HL-60 (cell line): ENCODE results near the gene ADGRE1.

ENCODE experiments used
- DNase-seq, 2 experiments: peaks; one replicate each; pipeline ENCODE4 v3.0.0-alpha.2; 2010 to 2020; ENCODE audit warnings: low read depth in 1 of 2, low spot score in 1 of 2
- H3K27ac ChIP-seq: fragments of 250-450 bp; sonication (Bioruptor Pico); replicated peaks from 2 replicates; pipeline ENCODE4 v1.5.1; 2020; ENCODE audit warnings: mild to moderate bottlenecking, moderate library complexity
- H3K27me3 ChIP-seq: fragments of 250-450 bp; sonication (Bioruptor Pico); 2 replicates; pipeline ENCODE4 v1.5.1; 2021; ENCODE audit warnings: mild to moderate bottlenecking, moderate library complexity; ENCODE audit not compliant: insufficient read depth, poor library complexity, severe bottlenecking
- H3K4me3 ChIP-seq: replicated peaks from 2 replicates; pipeline ENCODE4 v1.5.1; 2011; ENCODE audit warnings: mild to moderate bottlenecking, control low read depth, low read length; ENCODE audit not compliant: insufficient read depth
- GABPA ChIP-seq: IDR thresholded peaks from 2 replicates; pipeline ENCODE4 v1.6.1; 2012; ENCODE audit warnings: low read depth
- POLR2AphosphoS5 ChIP-seq: IDR thresholded peaks from 2 replicates; pipeline ENCODE4 v1.6.1; 2012; ENCODE audit warnings: low read depth
- SPI1 ChIP-seq: IDR thresholded peaks from 2 replicates; pipeline ENCODE4 v1.6.1; 2012; ENCODE audit warnings: low read depth, mild to moderate bottlenecking, borderline replicate concordance
- TF ChIP-seq, protein P1 (sequence below): IDR thresholded peaks from one replicate; pipeline ENCODE4 v1.5.1; 2011; ENCODE audit warnings: low read length, control low read depth, inconsistent platforms; ENCODE audit not compliant: insufficient read depth
- TF ChIP-seq, protein P2 (sequence below): IDR thresholded peaks from 2 replicates; pipeline ENCODE4 v1.6.1; 2012; ENCODE audit warnings: low read depth; ENCODE audit not compliant: insufficient replicate concordance

Gene ADGRE1

DNA sequence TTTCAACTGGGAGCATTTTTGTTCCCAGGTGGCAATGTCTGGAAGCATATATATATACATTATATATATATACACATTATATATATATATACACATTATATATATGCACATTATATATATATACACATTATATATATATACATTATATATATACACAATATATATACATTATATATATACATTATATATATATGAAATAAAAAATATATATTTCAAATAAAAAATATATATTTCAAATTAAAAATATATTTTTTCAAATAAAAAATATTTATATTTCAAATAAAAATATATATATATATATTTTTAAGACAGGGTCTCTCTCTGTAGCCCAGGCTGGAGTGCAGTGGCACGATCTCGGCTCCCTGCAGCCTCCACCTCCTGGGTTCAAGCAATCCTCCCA lies 61.5 kb downstream of the ADGRE1 start:
- TF ChIP-seq GABPA (no peak), POLR2AphosphoS5 (no peak), SPI1 (no peak)
- TF ChIP-seq, protein P1, sequence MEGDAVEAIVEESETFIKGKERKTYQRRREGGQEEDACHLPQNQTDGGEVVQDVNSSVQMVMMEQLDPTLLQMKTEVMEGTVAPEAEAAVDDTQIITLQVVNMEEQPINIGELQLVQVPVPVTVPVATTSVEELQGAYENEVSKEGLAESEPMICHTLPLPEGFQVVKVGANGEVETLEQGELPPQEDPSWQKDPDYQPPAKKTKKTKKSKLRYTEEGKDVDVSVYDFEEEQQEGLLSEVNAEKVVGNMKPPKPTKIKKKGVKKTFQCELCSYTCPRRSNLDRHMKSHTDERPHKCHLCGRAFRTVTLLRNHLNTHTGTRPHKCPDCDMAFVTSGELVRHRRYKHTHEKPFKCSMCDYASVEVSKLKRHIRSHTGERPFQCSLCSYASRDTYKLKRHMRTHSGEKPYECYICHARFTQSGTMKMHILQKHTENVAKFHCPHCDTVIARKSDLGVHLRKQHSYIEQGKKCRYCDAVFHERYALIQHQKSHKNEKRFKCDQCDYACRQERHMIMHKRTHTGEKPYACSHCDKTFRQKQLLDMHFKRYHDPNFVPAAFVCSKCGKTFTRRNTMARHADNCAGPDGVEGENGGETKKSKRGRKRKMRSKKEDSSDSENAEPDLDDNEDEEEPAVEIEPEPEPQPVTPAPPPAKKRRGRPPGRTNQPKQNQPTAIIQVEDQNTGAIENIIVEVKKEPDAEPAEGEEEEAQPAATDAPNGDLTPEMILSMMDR: no peak
- TF ChIP-seq, protein P2, sequence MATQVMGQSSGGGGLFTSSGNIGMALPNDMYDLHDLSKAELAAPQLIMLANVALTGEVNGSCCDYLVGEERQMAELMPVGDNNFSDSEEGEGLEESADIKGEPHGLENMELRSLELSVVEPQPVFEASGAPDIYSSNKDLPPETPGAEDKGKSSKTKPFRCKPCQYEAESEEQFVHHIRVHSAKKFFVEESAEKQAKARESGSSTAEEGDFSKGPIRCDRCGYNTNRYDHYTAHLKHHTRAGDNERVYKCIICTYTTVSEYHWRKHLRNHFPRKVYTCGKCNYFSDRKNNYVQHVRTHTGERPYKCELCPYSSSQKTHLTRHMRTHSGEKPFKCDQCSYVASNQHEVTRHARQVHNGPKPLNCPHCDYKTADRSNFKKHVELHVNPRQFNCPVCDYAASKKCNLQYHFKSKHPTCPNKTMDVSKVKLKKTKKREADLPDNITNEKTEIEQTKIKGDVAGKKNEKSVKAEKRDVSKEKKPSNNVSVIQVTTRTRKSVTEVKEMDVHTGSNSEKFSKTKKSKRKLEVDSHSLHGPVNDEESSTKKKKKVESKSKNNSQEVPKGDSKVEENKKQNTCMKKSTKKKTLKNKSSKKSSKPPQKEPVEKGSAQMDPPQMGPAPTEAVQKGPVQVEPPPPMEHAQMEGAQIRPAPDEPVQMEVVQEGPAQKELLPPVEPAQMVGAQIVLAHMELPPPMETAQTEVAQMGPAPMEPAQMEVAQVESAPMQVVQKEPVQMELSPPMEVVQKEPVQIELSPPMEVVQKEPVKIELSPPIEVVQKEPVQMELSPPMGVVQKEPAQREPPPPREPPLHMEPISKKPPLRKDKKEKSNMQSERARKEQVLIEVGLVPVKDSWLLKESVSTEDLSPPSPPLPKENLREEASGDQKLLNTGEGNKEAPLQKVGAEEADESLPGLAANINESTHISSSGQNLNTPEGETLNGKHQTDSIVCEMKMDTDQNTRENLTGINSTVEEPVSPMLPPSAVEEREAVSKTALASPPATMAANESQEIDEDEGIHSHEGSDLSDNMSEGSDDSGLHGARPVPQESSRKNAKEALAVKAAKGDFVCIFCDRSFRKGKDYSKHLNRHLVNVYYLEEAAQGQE: no peak
- no peak for DNase-seq
- no peak overlapping the region for H3K27ac ChIP-seq
- H3K27me3 ChIP-seq: no peaks in the 10 kb centered on the region
- no peak overlapping the region for H3K4me3 ChIP-seq

DNA sequence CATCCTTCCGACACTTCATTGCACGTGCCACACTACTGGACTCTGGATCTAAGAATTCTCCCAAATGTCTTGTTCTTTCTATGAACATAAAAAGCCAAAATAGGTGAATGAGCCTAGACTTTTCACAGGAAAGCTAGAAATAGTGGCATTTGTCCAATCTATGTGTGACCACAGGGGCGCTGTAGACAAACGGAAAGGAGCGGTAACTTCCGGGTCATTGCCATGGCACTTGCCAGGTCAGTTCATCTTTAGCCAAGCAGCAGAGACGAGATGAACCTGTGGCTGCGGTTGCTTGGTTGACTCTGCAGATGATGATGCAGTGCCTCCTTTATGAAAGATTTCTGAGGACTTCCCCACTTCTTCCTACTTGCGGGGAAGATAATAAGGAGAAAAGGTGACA lies 65.6 kb downstream of the ADGRE1 start:
- DNase-seq: no peak
- TF ChIP-seq, protein P1: no peak
- TF ChIP-seq POLR2AphosphoS5 (no peak), GABPA (0 out of 2 replicates have a peak, but pooled peaks have one; percentile 23)
- TF ChIP-seq, protein P2: no peak

DNA sequence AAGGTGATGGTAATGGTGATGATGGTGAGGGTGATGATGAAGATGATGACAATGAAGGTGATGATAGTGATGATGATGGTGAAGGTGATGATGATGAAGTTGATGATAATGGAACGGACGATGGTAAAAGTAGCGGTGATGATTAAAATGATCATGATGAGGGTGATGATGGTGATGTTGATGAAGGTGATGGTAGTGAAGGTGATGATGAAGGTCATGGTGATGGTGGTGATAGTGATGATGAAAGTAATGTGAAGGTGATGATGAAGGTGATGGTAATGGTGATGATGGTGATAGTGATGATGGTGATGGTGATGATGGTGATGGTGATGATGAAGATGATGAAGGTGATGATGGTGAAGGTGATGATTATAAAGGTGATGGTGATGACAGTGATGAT lies 67.7 kb downstream of the ADGRE1 start:
- Histone ChIP-seq H3K27me3 (no peaks in the 10 kb centered on the region), H3K27ac (no peak overlapping the region), H3K4me3 (no peak overlapping the region)
- no peak for DNase-seq
- TF ChIP-seq, protein P2: no peak
- TF ChIP-seq GABPA: no peak
- no peak for TF ChIP-seq SPI1
- TF ChIP-seq, protein P1: no peak
- TF ChIP-seq POLR2AphosphoS5: no peak

More for the DNA sequence above, 65.6 kb downstream of the ADGRE1 start:
- Histone ChIP-seq H3K4me3 (no peak overlapping the region), H3K27ac (no peak overlapping the region), H3K27me3 (no peaks in the 10 kb centered on the region)
